SK-N-SH (cell line): Measurements from ENCODE around the gene KRTAP9-9. TPM values are rescaled to one million over a fixed set of nuclear protein-coding genes. Genes with fewer than 3 reads are reported as not detected.
"Not testable (repeated sequence)": the region's sequence is repeated elsewhere in the genome, so short reads cannot be mapped to it uniquely, and the experiment has no call there.

Experiments
- CTCF ChIA-PET: fragments of 300-600, 350-600 bp; formaldehyde crosslinking; extraction: SDS; loops from one replicate; lab custom pipeline; 2021; lab: Yijun Ruan, JAX
- POLR2A ChIA-PET: fragments of 350-600 bp; sonication (Branson Sonifier 250); formaldehyde crosslinking; extraction: SDS; loops from one replicate; lab custom pipeline; 2020; ENCODE audit warnings: antibody characterized with exemption, inconsistent platforms; lab: Yijun Ruan, JAX
- DNase-seq: peaks from one replicate; pipeline ENCODE4 v3.0.0; 2012
- H2AFZ ChIP-seq: fragments of 200-600 bp; sonication (generic); 2 replicates; pipeline ENCODE4 v1.8.1; 2016; ENCODE audit warnings: antibody characterized with exemption, mild to moderate bottlenecking, low read depth
- H3F3A ChIP-seq: fragments of 200-600 bp; sonication (generic); replicated peaks from 2 replicates; pipeline ENCODE3; 2016; ENCODE audit warnings: antibody characterized with exemption, mild to moderate bottlenecking; ENCODE audit not compliant: insufficient read depth
- H3K27ac ChIP-seq, 2 experiments: fragments of 200-500 bp in 1 of 2; fragments of 200-600 bp in 1 of 2; sonication (Bioruptor generic) in 1 of 2; sonication (generic), shearing (Covaris generic) in 1 of 2; 2 replicates each; pipeline versions ENCODE4 v1.5.1 to v1.6.1; 2014 to 2016; ENCODE audit warnings: low read depth in 2 of 2, inconsistent platforms in 1 of 2, low read length in 1 of 2, mild to moderate bottlenecking in 1 of 2, mixed read lengths in 1 of 2
- H3K27me3 ChIP-seq: fragments of 200-600 bp; sonication (generic), shearing (Covaris generic); 2 replicates; pipeline ENCODE4 v1.6.1; 2016; ENCODE audit warnings: mixed run types; ENCODE audit not compliant: insufficient read depth
- H3K36me3 ChIP-seq, 2 experiments: fragments of 200-500 bp in 1 of 2; fragments of 200-600 bp in 1 of 2; sonication (Bioruptor generic) in 1 of 2; sonication (generic) in 1 of 2; replicated peaks in 1 of 2; 2 replicates each; pipeline versions ENCODE3 to v1.5.1; 2014 to 2016; ENCODE audit warnings: low read length in 1 of 2, mild to moderate bottlenecking in 1 of 2; ENCODE audit not compliant: insufficient read depth in 2 of 2, control insufficient read depth in 1 of 2
- H3K4me1 ChIP-seq, 2 experiments: fragments of 200-500 bp in 1 of 2; fragments of 200-600 bp in 1 of 2; sonication (Bioruptor generic) in 1 of 2; sonication (generic), shearing (Covaris generic) in 1 of 2; 2 replicates each; pipeline versions ENCODE4 v1.5.1 to v1.6.1; 2014 to 2016; ENCODE audit warnings: low read depth in 1 of 2, low read length in 1 of 2, mixed run types in 1 of 2; ENCODE audit not compliant: insufficient read depth in 2 of 2, control insufficient read depth in 1 of 2
- H3K4me2 ChIP-seq: fragments of 200-600 bp; sonication (generic), shearing (Covaris generic); 2 replicates; pipeline ENCODE4 v1.6.1; 2017; ENCODE audit warnings: mixed run types
- H3K4me3 ChIP-seq, 2 experiments: fragments of 200-500 bp in 1 of 2; fragments of 200-600 bp in 1 of 2; sonication (Bioruptor generic) in 1 of 2; sonication (generic), shearing (Covaris generic) in 1 of 2; 2 replicates each; pipeline versions ENCODE4 v1.5.1 to v1.8.1; 2014 to 2016; ENCODE audit warnings: low read depth in 2 of 2, inconsistent platforms in 1 of 2, low read length in 1 of 2, mild to moderate bottlenecking in 1 of 2, mixed read lengths in 1 of 2, moderate library complexity in 1 of 2
- H3K79me2 ChIP-seq: fragments of 200-600 bp; sonication (generic); 2 replicates; pipeline ENCODE4 v1.8.1; 2017; ENCODE audit warnings: mild to moderate bottlenecking; ENCODE audit not compliant: insufficient read depth
- H3K9ac ChIP-seq: fragments of 200-600 bp; sonication (generic); 2 replicates; pipeline ENCODE4 v1.6.1; 2017; ENCODE audit warnings: mixed run types
- H3K9me2 ChIP-seq: fragments of 200-600 bp; sonication (generic); 2 replicates; pipeline ENCODE4 v1.6.1; 2017; ENCODE audit warnings: mixed run types
- H3K9me3 ChIP-seq: fragments of 200-600 bp; sonication (generic); 2 replicates; pipeline ENCODE4 v1.6.1; 2017; ENCODE audit warnings: mixed run types, mild to moderate bottlenecking, moderate library complexity
- H4K20me1 ChIP-seq: fragments of 200-600 bp; sonication (generic); 2 replicates; pipeline ENCODE4 v1.6.1; 2017; ENCODE audit warnings: mild to moderate bottlenecking, mixed run types; ENCODE audit not compliant: insufficient read depth
- CHD2 ChIP-seq: fragments of 150-350 bp; IDR thresholded peaks from 2 replicates; pipeline ENCODE4 v1.6.1; 2018; ENCODE audit warnings: low read length; ENCODE audit not compliant: partially characterized antibody
- CTCF ChIP-seq: fragments of 200-600 bp; sonication (generic); IDR thresholded peaks from 2 replicates; pipeline ENCODE4 v1.6.1; 2017; ENCODE audit warnings: antibody characterized with exemption, mild to moderate bottlenecking, moderate library complexity
- EP300 ChIP-seq, 2 experiments: IDR thresholded peaks; 2 replicates each; pipeline versions ENCODE4 v1.4.0 to v1.6.1; 2012; ENCODE audit warnings: borderline replicate concordance in 1 of 2, low read depth in 1 of 2, low read length in 1 of 2
- FOSL2 ChIP-seq: IDR thresholded peaks from 2 replicates; pipeline ENCODE4 v1.4.0; 2012; ENCODE audit warnings: low read depth, mild to moderate bottlenecking, moderate library complexity, borderline replicate concordance
- FOXM1 ChIP-seq: IDR thresholded peaks from 2 replicates; pipeline ENCODE4 v1.4.0; 2012; ENCODE audit warnings: low read depth, mild to moderate bottlenecking
- GABPA ChIP-seq: IDR thresholded peaks from 2 replicates; pipeline ENCODE4 v1.4.0; 2012; ENCODE audit warnings: low read depth, mild to moderate bottlenecking
- GATA2 ChIP-seq: sonication (generic); formaldehyde crosslinking; IDR thresholded peaks from 2 replicates; pipeline ENCODE4 v1.5.0; 2020; ENCODE audit warnings: mild to moderate bottlenecking, missing genetic modification reagents
- JUND ChIP-seq: IDR thresholded peaks from 2 replicates; pipeline ENCODE4 v1.4.0; 2012
- NFIC ChIP-seq: IDR thresholded peaks from 2 replicates; pipeline ENCODE4 v1.4.0; 2012; ENCODE audit warnings: borderline replicate concordance
- NRF1 ChIP-seq: IDR thresholded peaks from 2 replicates; pipeline ENCODE4 v1.6.1; 2012; ENCODE audit warnings: low read depth, mild to moderate bottlenecking, low read length
- POLR2AphosphoS5 ChIP-seq: IDR thresholded peaks from 2 replicates; pipeline ENCODE4 v1.6.1; 2012; ENCODE audit warnings: low read depth, low read length
- RCOR1 ChIP-seq: fragments of 150-350 bp; IDR thresholded peaks from 2 replicates; pipeline ENCODE4 v1.6.1; 2017; ENCODE audit warnings: antibody characterized with exemption, low read length
- RFX5 ChIP-seq: IDR thresholded peaks from 2 replicates; pipeline ENCODE4 v1.6.1; 2012; ENCODE audit warnings: mild to moderate bottlenecking, improper control_type of control experiment, low read length
- SIN3A ChIP-seq: IDR thresholded peaks from 2 replicates; pipeline ENCODE4 v1.6.1; 2012; ENCODE audit warnings: low read depth, mild to moderate bottlenecking, low read length, moderate library complexity, borderline replicate concordance
- TAF1 ChIP-seq: IDR thresholded peaks from 2 replicates; pipeline ENCODE4 v1.6.1; 2012; ENCODE audit warnings: low read depth, mild to moderate bottlenecking, low read length, moderate library complexity, borderline replicate concordance
- TCF12 ChIP-seq: IDR thresholded peaks from 2 replicates; pipeline ENCODE4 v1.4.0; 2012
- TEAD4 ChIP-seq: IDR thresholded peaks from 2 replicates; pipeline ENCODE4 v1.4.0; 2012; ENCODE audit warnings: mild to moderate bottlenecking, borderline replicate concordance; ENCODE audit not compliant: insufficient read depth
- YY1 ChIP-seq: IDR thresholded peaks from 2 replicates; pipeline ENCODE4 v1.4.0; 2012; ENCODE audit warnings: low read depth, mild to moderate bottlenecking
- WGBS: methylation state at CpG from one replicate; pipeline ENCODE4 v1.1.6; 2017; ENCODE audit warnings: low lambda C conversion rate; 5-methylcytosine and 5-hydroxymethylcytosine counted together
- polyA plus RNA-seq, 3 experiments: library from polyadenylated mRNA; depleted of rRNA; stranded (reverse); fragments of >200 nt; gene quantifications; 2 replicates each; pipeline ENCODE4 v1.2.3, GENCODE V29; 2012
- TF ChIP-seq, protein P1 (sequence below): fragments of 150-350 bp; IDR thresholded peaks from 2 replicates; pipeline ENCODE4 v1.6.1; 2016; ENCODE audit warnings: mild to moderate bottlenecking, low read depth, low read length
- TF ChIP-seq, protein P2 (sequence below): IDR thresholded peaks from 2 replicates; pipeline ENCODE4 v1.4.0; 2012; ENCODE audit warnings: low read depth, borderline replicate concordance

The KRTAP9-9 gene
- polyA plus RNA-seq, 1 of the 3 experiments (the other 2 are of a cell fraction) = not detected

DNA sequence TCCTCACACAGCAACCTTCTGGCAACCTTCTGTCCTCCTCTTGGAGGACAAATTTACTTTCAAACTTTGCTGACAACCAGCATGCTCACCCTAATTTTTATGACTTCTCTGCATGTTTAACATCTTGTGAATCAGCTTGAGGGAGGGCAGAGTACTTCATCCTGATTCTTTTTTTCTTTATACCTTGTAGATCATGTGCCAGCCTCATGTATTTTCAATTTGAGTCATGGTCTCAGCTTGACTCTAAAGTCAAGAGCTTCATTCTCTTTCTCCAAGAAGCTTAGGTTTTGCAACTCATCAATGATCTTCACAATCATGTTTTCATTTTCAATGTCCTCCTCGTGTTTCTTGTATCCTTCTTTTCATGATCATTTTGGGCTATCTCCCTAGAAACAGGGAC, 16.7 kb downstream of the KRTAP9-9 start:
- no peaks in the 10 kb centered on the region for H3K9me2 ChIP-seq
- H3K36me3 ChIP-seq = no peaks in the 10 kb centered on the region
- CTCF ChIA-PET = no interaction called here
- no peak overlapping the region for H3K27ac ChIP-seq
- no peaks in the 10 kb centered on the region for H3K79me2 ChIP-seq
- WGBS = 27% methylated on average over 1 of the region's 1 CpG
- H3K27me3 ChIP-seq = no peaks in the 10 kb centered on the region
- H2AFZ ChIP-seq = no peak overlapping the region
- no peaks in the 10 kb centered on the region for H4K20me1 ChIP-seq
- no peak overlapping the region for H3K4me2 ChIP-seq
- H3F3A ChIP-seq = no peaks in the 10 kb centered on the region
- no peak overlapping the region for H3K4me3 ChIP-seq
- no peak overlapping the region for H3K9ac ChIP-seq
- no peaks in the 10 kb centered on the region for H3K4me1 ChIP-seq
- TF ChIP-seq NRF1 (no peak), FOSL2 (no peak), TCF12 (no peak), GATA2 (CRISPR knock-in tag) (no peak), CTCF (no peak), POLR2AphosphoS5 (no peak), JUND (no peak), NFIC (no peak), TEAD4 (no peak), YY1 (no peak), EP300 (IDR thresholded peaks at IDR 0.05; ENCODE audit: borderline replicate concordance in 1 of 2, low read depth in 1 of 2, low read length in 1 of 2) (no peak), RFX5 (no peak), CHD2 (no peak), GABPA (no peak), FOXM1 (no peak), SIN3A (no peak), RCOR1 (no peak), TAF1 (no peak)
- TF ChIP-seq, protein P1, sequence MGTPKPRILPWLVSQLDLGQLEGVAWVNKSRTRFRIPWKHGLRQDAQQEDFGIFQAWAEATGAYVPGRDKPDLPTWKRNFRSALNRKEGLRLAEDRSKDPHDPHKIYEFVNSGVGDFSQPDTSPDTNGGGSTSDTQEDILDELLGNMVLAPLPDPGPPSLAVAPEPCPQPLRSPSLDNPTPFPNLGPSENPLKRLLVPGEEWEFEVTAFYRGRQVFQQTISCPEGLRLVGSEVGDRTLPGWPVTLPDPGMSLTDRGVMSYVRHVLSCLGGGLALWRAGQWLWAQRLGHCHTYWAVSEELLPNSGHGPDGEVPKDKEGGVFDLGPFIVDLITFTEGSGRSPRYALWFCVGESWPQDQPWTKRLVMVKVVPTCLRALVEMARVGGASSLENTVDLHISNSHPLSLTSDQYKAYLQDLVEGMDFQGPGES = no peak
- TF ChIP-seq, protein P2, sequence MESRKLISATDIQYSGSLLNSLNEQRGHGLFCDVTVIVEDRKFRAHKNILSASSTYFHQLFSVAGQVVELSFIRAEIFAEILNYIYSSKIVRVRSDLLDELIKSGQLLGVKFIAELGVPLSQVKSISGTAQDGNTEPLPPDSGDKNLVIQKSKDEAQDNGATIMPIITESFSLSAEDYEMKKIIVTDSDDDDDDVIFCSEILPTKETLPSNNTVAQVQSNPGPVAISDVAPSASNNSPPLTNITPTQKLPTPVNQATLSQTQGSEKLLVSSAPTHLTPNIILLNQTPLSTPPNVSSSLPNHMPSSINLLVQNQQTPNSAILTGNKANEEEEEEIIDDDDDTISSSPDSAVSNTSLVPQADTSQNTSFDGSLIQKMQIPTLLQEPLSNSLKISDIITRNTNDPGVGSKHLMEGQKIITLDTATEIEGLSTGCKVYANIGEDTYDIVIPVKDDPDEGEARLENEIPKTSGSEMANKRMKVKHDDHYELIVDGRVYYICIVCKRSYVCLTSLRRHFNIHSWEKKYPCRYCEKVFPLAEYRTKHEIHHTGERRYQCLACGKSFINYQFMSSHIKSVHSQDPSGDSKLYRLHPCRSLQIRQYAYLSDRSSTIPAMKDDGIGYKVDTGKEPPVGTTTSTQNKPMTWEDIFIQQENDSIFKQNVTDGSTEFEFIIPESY = no peak
- DNase-seq = no peak
- POLR2A ChIA-PET = no interaction called here
- H3K9me3 ChIP-seq = no peaks in the 10 kb centered on the region

DNA sequence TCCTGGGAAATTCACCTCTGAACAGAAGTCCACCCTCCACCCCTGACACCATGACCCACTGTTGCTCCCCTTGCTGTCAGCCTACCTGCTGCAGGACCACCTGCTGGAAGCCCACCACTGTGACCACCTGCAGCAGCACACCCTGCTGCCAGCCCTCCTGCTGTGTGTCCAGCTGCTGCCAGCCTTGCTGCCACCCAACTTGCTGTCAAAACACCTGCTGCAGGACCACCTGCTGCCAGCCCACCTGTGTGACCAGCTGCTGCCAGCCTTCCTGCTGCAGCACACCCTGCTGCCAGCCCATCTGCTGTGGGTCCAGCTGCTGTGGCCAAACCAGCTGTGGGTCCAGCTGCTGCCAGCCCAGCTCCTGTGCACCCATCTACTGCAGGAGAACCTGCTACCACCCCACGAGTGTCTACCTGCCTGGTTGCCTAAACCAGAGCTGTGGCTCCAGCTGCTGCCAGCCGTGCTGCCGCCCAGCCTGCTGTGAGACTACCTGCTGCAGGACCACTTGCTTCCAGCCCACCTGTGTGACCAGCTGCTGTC, 20.5 kb downstream of the KRTAP9-9 start, which contains the start of gene KRTAP9-7:
TSS of gene KRTAP9-7 (plus strand) at position 51 of the 543 bp plus-strand sequence. CDS start at position 51, 0 bp downstream.
- WGBS = no CpG with 5 or more reads among the region's 3 CpGs
- H3K4me1 ChIP-seq, H3K9me2 ChIP-seq, CTCF ChIA-PET, H3K79me2 ChIP-seq, H3K4me2 ChIP-seq, H3K27ac ChIP-seq, H4K20me1 ChIP-seq, H3K9ac ChIP-seq, H3K9me3 ChIP-seq, DNase-seq, H3F3A ChIP-seq, H3K4me3 ChIP-seq, H3K36me3 ChIP-seq, H2AFZ ChIP-seq, POLR2A ChIA-PET, H3K27me3 ChIP-seq: not testable (repeated sequence)
